K562 (cell line): ENCODE measurements around the gene SLC30A1. TPM values are rescaled to one million over a fixed set of nuclear protein-coding genes. Genes with fewer than 3 reads are reported as not detected.

Experiments used
- ATAC-seq: fragments of 200-7000 bp; cut with Tn5 transposase; 3 replicates; pipeline ENCODE4 v1.9.1; 2020; ENCODE audit warnings: moderate library complexity
- BruUV-seq: library from RNA; stranded (reverse); fragments of 400-500 nt; replicated peaks from 2 replicates; lab custom pipeline; 2021; lab: Mats Ljungman, UMichigan
- CTCF ChIA-PET: fragments of 300-600 bp; formaldehyde crosslinking; extraction: SDS; loops from one replicate; lab custom pipeline; 2021; ENCODE audit warnings: low intra/inter-chr PET ratio; lab: Yijun Ruan, JAX
- POLR2A ChIA-PET: fragments of 300-600, 350-650 bp; sonication (Branson Sonifier 250); formaldehyde crosslinking; extraction: SDS; loops from one replicate; lab custom pipeline; 2021; ENCODE audit warnings: antibody characterized with exemption, inconsistent platforms; lab: Yijun Ruan, JAX
- DNase-seq, 4 experiments: peaks; one replicate each; pipeline versions ENCODE4 v3.0.0 to v3.0.0-alpha.2; 2011 to 2018; ENCODE audit warnings: low spot score in 3 of 4, mixed read lengths in 3 of 4; ENCODE audit errors: extremely low read depth in 1 of 4
- FAIRE-seq: peaks from 2 replicates; lab custom pipeline; 2011; peaks lifted over from hg19 to GRCh38; lab: Jason Lieb, UNC
- H2AFZ ChIP-seq: 2 replicates; pipeline ENCODE4 v1.6.0; 2011; ENCODE audit warnings: low read depth, low read length, control low read depth, inconsistent platforms
- H3K27ac ChIP-seq: fragments of 200-600 bp; 3 replicates; pipeline ENCODE4 v1.8.0; 2011; ENCODE audit warnings: low read depth, mild to moderate bottlenecking, control low read depth, inconsistent platforms, low read length, moderate library complexity, mixed read lengths; ENCODE audit errors: extremely low read depth
- H3K27me3 ChIP-seq, 2 experiments: fragments of 300-600 bp in 1 of 2; 2 replicates in 1 of 2; 3 replicates in 1 of 2; pipeline versions ENCODE4 v1.6.0 to v1.8.0; 2011; ENCODE audit warnings: inconsistent platforms in 2 of 2, low read length in 2 of 2, mild to moderate bottlenecking in 1 of 2, mixed read lengths in 1 of 2, moderate library complexity in 1 of 2; ENCODE audit not compliant: control insufficient read depth in 2 of 2, insufficient read depth in 2 of 2
- H3K36me3 ChIP-seq: fragments of 300-600 bp; 3 replicates; pipeline ENCODE4 v1.8.0; 2011; ENCODE audit warnings: mild to moderate bottlenecking, low read length, inconsistent platforms; ENCODE audit not compliant: control insufficient read depth, insufficient read depth
- H3K4me1 ChIP-seq, 2 experiments: fragments of 200-600 bp in 1 of 2; replicated peaks in 1 of 2; 2 replicates in 1 of 2; 3 replicates in 1 of 2; pipeline versions ENCODE4 v1.5.1 to v1.8.0; 2011; ENCODE audit warnings: inconsistent platforms in 2 of 2, low read length in 2 of 2, mild to moderate bottlenecking in 1 of 2, mixed read lengths in 1 of 2, moderate library complexity in 1 of 2; ENCODE audit not compliant: control insufficient read depth in 2 of 2, insufficient read depth in 2 of 2
- H3K4me2 ChIP-seq: 2 replicates; pipeline ENCODE4 v1.6.1; 2011; ENCODE audit warnings: low read length, control low read depth, inconsistent platforms, mixed read lengths; ENCODE audit not compliant: insufficient read depth
- H3K4me3 ChIP-seq: fragments of 200-600 bp; sonication (generic), shearing (Covaris generic); 2 replicates; pipeline ENCODE4 v1.5.1; 2016; ENCODE audit warnings: control low read depth, inconsistent platforms
- H3K79me2 ChIP-seq: fragments of 200-600 bp; 3 replicates; pipeline ENCODE4 v1.8.0; 2011; ENCODE audit warnings: low read length, inconsistent platforms; ENCODE audit not compliant: control insufficient read depth, insufficient read depth
- H3K9ac ChIP-seq, 2 experiments: 2 replicates each; pipeline versions ENCODE4 v1.6.0 to v1.6.1; 2011; ENCODE audit warnings: low read depth in 2 of 2, low read length in 2 of 2, control low read depth in 1 of 2, inconsistent platforms in 1 of 2, mild to moderate bottlenecking in 1 of 2, mixed read lengths in 1 of 2; ENCODE audit not compliant: insufficient read depth in 1 of 2
- H3K9me1 ChIP-seq: one replicate; pipeline ENCODE4 v1.6.0; 2011; ENCODE audit warnings: inconsistent platforms, mild to moderate bottlenecking, low read length, moderate library complexity; ENCODE audit not compliant: control insufficient read depth, insufficient read depth
- H3K9me3 ChIP-seq: replicated peaks from 2 replicates; pipeline ENCODE4 v1.5.1; 2011; ENCODE audit warnings: low read depth, low read length, inconsistent platforms; ENCODE audit not compliant: control insufficient read depth, insufficient read depth
- H4K20me1 ChIP-seq: replicated peaks from 2 replicates; pipeline ENCODE4 v1.6.1; 2011; ENCODE audit warnings: low read length, inconsistent platforms, mixed read lengths; ENCODE audit not compliant: control insufficient read depth, insufficient read depth
- CTBP1 ChIP-seq: fragments of 450-650 bp; IDR thresholded peaks from 2 replicates; pipeline ENCODE4 v1.6.1; 2016; ENCODE audit warnings: borderline replicate concordance
- MEIS2 ChIP-seq: fragments of 450-650 bp; IDR thresholded peaks from 2 replicates; pipeline ENCODE4 v1.6.1; 2014; ENCODE audit warnings: mild to moderate bottlenecking; ENCODE audit not compliant: partially characterized antibody
- PBX2 ChIP-seq, 2 experiments: IDR thresholded peaks in 1 of 2; conservative IDR thresholded peaks in 1 of 2; 2 replicates each; pipeline ENCODE4 v1.6.1; 2016; ENCODE audit warnings: low read depth in 2 of 2, mild to moderate bottlenecking in 1 of 2, missing compliant biosample characterization in 1 of 2, missing genetic modification characterization in 1 of 2, moderate library complexity in 1 of 2
- PKNOX1 ChIP-seq: fragments of 450-650 bp; IDR thresholded peaks from 2 replicates; pipeline ENCODE4 v1.6.1; 2016
- ZFX ChIP-seq: sonication (generic); formaldehyde crosslinking; IDR thresholded peaks from 2 replicates; pipeline ENCODE4 v1.8.0; 2022; ENCODE audit warnings: mild to moderate bottlenecking, missing genetic modification reagents, moderate library complexity
- ZNF23 ChIP-seq: fragments of 250-450 bp; sonication (Bioruptor Pico); IDR thresholded peaks from 2 replicates; pipeline ENCODE4 v1.4.0; 2020; ENCODE audit warnings: mild to moderate bottlenecking
- ZNF551 ChIP-seq: fragments of 250-450 bp; sonication (Bioruptor Pico); IDR thresholded peaks from 2 replicates; pipeline ENCODE4 v1.5.0; 2021; ENCODE audit warnings: mild to moderate bottlenecking, moderate library complexity
- WGBS: fragments of 100-300 bp; shearing (Covaris generic); methylation state at CpG from one replicate; pipeline ENCODE4 v1.1.6; 2016; ENCODE audit warnings: low coverage, mixed read lengths; ENCODE audit not compliant: insufficient coverage; ENCODE audit errors: missing lambda C conversion rate; 5-methylcytosine and 5-hydroxymethylcytosine counted together
- in situ Hi-C: fragments of 300-500 bp; cut with MboI; formaldehyde crosslinking; loops from 4 replicates; pipeline ENCODE4 v1.15.0; 2018; ENCODE audit warnings: inconsistent platforms, mixed read lengths
- intact Hi-C: fragments of 100-400 bp; cut with micrococcal nuclease; formaldehyde crosslinking; loops from 2 replicates; pipeline ENCODE4 v1.14.2; 2022
- polyA plus RNA-seq, 8 experiments: library from polyadenylated mRNA; depleted of rRNA in 4 of 8; stranded (reverse) in 5 of 8; unstranded in 3 of 8; fragments of >200 nt; fragmentation: Nextera tagmentation in 2 of 8; fragmentation: Illumina TruSeq in 1 of 8; extraction: Ambion mirVana in 2 of 8; extraction: Trizol in 1 of 8; gene quantifications; 2 replicates each; pipeline versions ENCODE4 v1.2.1 to v1.2.3, GENCODE V29; 2011 to 2014; ENCODE audit warnings: inconsistent platforms in 1 of 8, missing spikeins in 1 of 8
- total RNA-seq, 7 experiments: library from RNA; depleted of rRNA in 6 of 7; stranded (reverse); fragments of >200 nt in 6 of 7; fragmentation: Illumina TruSeq in 2 of 7; extraction: Trizol in 2 of 7; gene quantifications; 2 replicates each; pipeline versions ENCODE4 v1.2.1 to v1.2.3, GENCODE V29; 2011 to 2021; ENCODE audit warnings: low replicate concordance in 1 of 7

The SLC30A1 gene
- total and polyA plus RNA-seq, 9 of the 15 experiments (the other 6 are each of a cell fraction or from before 2014, with no cell fraction given): 4.1 to 14.4 (median 6.6) TPM

DNA sequence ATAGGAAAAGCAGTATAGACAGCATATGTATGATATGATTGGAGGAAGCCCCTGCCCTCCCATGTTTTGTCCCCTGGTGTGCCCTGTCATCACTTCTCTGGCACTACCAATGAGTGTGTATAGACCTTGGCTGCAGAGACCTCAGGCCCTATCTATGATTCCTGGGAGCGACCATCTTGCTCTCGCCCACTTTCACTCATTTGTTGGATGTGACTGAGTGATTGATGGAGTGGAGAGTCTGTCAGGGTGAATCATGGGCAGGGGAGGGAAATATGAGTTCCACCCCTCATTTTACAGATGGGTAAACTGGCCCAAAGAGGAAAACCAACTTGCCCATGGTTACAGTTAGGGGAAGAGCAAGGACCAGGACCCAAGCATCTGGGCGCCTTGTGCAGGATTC is 14.9 kb downstream of the SLC30A1 start:
- POLR2A ChIA-PET: interaction anchor here (0.7 kb wide), 1 partner anchor 36 kb away, joined by 3 read pairs; no protein-coding TSS in a partner anchor
- H3K4me2 ChIP-seq: no peak overlapping the region
- in situ Hi-C loops: no loop called here

More for the DNA sequence above, 14.9 kb downstream of the SLC30A1 start:
- Histone ChIP-seq H4K20me1 (no peaks in the 10 kb centered on the region), H3K27ac (no peak overlapping the region), H3K4me3 (no peak overlapping the region), H2AFZ (no peak overlapping the region), H3K27me3 (no peaks in the 10 kb centered on the region; a peak in 1 of 5 replicates), H3K9ac (no peak overlapping the region), H3K9me1 (no peaks in the 10 kb centered on the region), H3K9me3 (no peaks in the 10 kb centered on the region), H3K79me2 (no peaks in the 10 kb centered on the region), H3K4me1 (peaks cover 0 to 5% of the 10 kb centered on the region in 2 experiments; a peak in 2 of 5 replicates), H3K36me3 (no peaks in the 10 kb centered on the region)
- FAIRE-seq: no peak
- no TSS peak for BruUV-seq
- ATAC-seq: no peak
- intact Hi-C loops: no loop called here
- TF ChIP-seq CTBP1 (no peak), ZFX (CRISPR knock-in tag) (no peak), PKNOX1 (peak; percentile 29; the same call in 1 of the 2 replicates), ZNF23 (CRISPR knock-in tag) (no peak), ZNF551 (CRISPR knock-in tag) (no peak), MEIS2 (peak; percentile 75), PBX2 (CRISPR knock-in tag; IDR thresholded peaks at IDR 0.05; ENCODE audit: low read depth) (no peak), PBX2 (tag; conservative IDR thresholded peaks at IDR 0.05; ENCODE audit: low read depth) (peak; percentile 69)
- CTCF ChIA-PET: no interaction called here
- DNase-seq: no peak
- 18% methylated on average over 3 of the region's 3 CpGs for WGBS
